ENCODE measurements around the gene DCTD.

GRCh38 chr4:182848685-182849084, 68.5 kb downstream of the DCTD start:
- no peak for TF ChIP-seq CTCF (IDR thresholded peaks at IDR 0.05; ENCODE audit: low read length)
- TF ChIP-seq EZH2phosphoT487 (IDR thresholded peaks at IDR 0.05; ENCODE audit: low read length), result no peak
- TF ChIP-seq EZH2 (optimal IDR thresholded peaks at IDR 0.05; ENCODE audit: low read depth, low read length), result no peak

Data from MM.1S (cell line).